Thyroid gland (tissue), 4 donors: ENCODE data around the gene ZP3. TPM values are rescaled to one million over a fixed set of nuclear protein-coding genes. Genes with fewer than 3 reads are reported as not detected.
"Not testable (repeated sequence)": the region's sequence is repeated elsewhere in the genome, so short reads cannot be mapped to it uniquely, and the experiment has no call there.

Source experiments
- DNase-seq, 2 donors: peaks; one replicate each; pipeline ENCODE4 v3.0.0-alpha.2; 2019
- H3K27ac ChIP-seq, 3 donors: fragments of 200-600 bp; sonication (generic); 1 replicate in 2 of 3; 2 replicates in 1 of 3; pipeline ENCODE4 v1.5.1; 2016 to 2019; ENCODE audit warnings: mild to moderate bottlenecking in 1 of 3, moderate library complexity in 1 of 3
- H3K27me3 ChIP-seq: fragments of 200-600 bp; sonication (generic); one replicate; pipeline ENCODE4 v1.5.1; 2019
- H3K36me3 ChIP-seq, 2 donors: fragments of 200-600 bp; sonication (generic); one replicate each; pipeline ENCODE4 v1.5.1; 2016 to 2019
- H3K4me1 ChIP-seq, 2 donors: fragments of 200-600 bp; sonication (generic); one replicate each; pipeline ENCODE4 v1.5.1; 2017 to 2019
- H3K4me3 ChIP-seq, 3 donors: fragments of 200-600 bp; sonication (generic); replicated peaks in 1 of 3; 1 replicate in 2 of 3; 2 replicates in 1 of 3; pipeline ENCODE4 v1.5.1; 2016; ENCODE audit warnings: mild to moderate bottlenecking in 1 of 3
- H3K9me3 ChIP-seq: fragments of 200-600 bp; sonication (generic); one replicate; pipeline ENCODE4 v1.5.1; 2017
- POLR2A ChIP-seq, 2 donors: fragments of 450-650 bp; IDR thresholded peaks; one replicate each; pipeline ENCODE4 v1.6.1; 2017; ENCODE audit warnings: antibody characterized with exemption in 2 of 2, mild to moderate bottlenecking in 2 of 2, moderate library complexity in 1 of 2
- WGBS, 2 donors: methylation state at CpG; one replicate each; pipeline ENCODE4 v1.1.5; 2017; 5-methylcytosine and 5-hydroxymethylcytosine counted together
- intact Hi-C: fragments of 100-400 bp; cut with DNase I; formaldehyde crosslinking; loops from one replicate; pipeline ENCODE4 v1.15.1; 2023
- total RNA-seq, 4 donors: library from RNA; depleted of rRNA; stranded (reverse); fragments of >200 nt; gene quantifications; one replicate each; pipeline ENCODE4 v1.2.3, GENCODE V29; 2016
- TF ChIP-seq, protein P1 (sequence below), 6 experiments: fragments of 200-600 bp in 3 of 6; fragments of 450-650 bp in 3 of 6; sonication (generic) in 3 of 6; IDR thresholded peaks; one replicate each; pipeline ENCODE4 v1.5.1; 2016 to 2019; ENCODE audit warnings: antibody characterized with exemption in 6 of 6, mild to moderate bottlenecking in 2 of 6, inconsistent platforms in 1 of 6, moderate library complexity in 1 of 6

The ZP3 gene
- total RNA-seq, 4 donors from 2014 or later = 0.39 to 1.0 (median 0.94) TPM; not detected in 1

DNA sequence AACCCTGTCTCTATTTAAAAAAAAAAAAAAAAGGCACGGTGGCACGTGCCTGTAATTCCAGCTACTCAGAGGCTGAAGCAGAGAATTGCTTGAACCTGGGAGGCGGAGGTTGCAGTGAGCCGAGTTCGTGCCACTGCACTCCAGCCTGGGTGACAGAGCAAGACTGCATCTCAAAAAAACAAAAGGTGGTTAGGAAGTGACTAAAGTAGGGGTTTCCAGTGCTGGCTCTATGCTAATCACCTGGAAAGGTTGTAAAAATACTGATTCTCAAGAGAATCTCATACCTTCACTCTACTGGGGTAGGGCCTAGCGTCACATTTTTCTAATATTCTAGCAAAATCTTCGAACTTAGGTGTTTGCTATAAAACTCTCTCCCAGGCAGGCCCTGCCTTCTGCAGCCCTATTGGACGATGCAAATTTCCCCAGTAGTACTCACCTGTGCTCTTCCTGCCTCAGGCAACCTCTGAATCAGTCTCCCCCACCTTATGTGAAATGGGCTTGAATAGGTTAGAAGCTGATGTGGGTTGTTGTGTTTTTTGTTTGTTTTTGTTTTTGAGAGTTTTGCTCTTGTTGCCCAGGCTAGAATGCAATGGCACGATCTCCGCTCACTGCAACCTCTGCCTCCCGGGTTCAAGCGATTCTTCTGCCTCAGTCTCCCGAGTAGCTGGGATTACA is 3.5 kb downstream of the ZP3 start:
- intact Hi-C loops = no loop called here
- no peak for DNase-seq
- no peak overlapping the region for H3K27ac ChIP-seq
- no peaks in the 10 kb centered on the region for H3K9me3 ChIP-seq
- H3K27me3 ChIP-seq = no peaks in the 10 kb centered on the region
- WGBS, 2 donors = 80 to 89% methylated on average over 13 of the region's 13 CpGs
- no peaks in the 10 kb centered on the region for H3K36me3 ChIP-seq
- TF ChIP-seq POLR2A (IDR thresholded peaks at IDR 0.05) = no peak
- TF ChIP-seq, protein P1, sequence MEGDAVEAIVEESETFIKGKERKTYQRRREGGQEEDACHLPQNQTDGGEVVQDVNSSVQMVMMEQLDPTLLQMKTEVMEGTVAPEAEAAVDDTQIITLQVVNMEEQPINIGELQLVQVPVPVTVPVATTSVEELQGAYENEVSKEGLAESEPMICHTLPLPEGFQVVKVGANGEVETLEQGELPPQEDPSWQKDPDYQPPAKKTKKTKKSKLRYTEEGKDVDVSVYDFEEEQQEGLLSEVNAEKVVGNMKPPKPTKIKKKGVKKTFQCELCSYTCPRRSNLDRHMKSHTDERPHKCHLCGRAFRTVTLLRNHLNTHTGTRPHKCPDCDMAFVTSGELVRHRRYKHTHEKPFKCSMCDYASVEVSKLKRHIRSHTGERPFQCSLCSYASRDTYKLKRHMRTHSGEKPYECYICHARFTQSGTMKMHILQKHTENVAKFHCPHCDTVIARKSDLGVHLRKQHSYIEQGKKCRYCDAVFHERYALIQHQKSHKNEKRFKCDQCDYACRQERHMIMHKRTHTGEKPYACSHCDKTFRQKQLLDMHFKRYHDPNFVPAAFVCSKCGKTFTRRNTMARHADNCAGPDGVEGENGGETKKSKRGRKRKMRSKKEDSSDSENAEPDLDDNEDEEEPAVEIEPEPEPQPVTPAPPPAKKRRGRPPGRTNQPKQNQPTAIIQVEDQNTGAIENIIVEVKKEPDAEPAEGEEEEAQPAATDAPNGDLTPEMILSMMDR (IDR thresholded peaks at IDR 0.05) = no peak
- H3K4me3 ChIP-seq = no peak overlapping the region
- H3K4me1 ChIP-seq = peaks cover 4 to 8% of the 10 kb centered on the region in 2 donors

DNA sequence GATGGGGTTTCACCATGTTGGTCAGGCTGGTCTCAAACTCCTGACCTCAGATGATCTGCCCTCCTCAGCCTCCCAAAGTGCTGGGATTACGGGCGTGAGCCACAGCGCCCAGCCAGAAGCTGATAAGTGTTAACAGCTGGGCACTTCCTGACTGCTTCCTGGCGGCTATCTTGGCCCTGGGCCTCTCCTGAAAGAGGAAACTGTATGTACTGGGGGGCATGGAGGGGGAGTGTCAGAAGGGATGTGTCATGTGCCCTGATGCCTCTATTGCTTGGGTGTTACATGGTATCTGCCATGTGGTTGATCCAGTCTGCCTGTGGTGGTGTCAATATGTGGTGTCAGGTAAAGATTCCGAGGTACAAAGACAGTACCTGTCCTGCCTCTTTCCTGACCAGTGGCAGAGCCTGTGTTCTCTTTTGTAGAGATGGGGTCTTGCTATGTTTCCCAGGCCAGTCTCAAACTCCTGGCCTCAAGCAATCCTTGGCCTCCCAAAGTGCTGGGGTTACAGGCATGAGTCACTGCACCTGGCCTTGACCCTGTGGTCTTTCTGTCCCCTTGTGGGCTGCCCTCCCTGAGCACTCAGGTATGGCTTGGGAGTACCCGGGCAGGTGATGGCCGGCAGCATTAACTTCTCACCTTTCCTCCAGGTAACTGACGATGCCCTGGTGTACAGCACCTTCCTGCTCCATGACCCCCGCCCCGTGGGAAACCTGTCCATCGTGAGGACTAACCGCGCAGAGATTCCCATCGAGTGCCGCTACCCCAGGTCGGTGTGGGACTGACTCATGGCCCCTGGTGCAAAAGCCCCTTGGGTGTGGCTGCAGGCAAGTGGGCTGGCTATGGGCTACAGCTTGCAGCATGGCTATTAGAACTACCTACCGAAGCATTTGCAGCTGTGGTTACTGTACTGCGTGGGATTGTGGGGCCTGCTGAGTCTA is 4.4 kb downstream of the ZP3 start:
- no peaks in the 10 kb centered on the region for H3K27me3 ChIP-seq
- no peak for DNase-seq
- H3K9me3 ChIP-seq = no peaks in the 10 kb centered on the region
- H3K36me3 ChIP-seq = no peaks in the 10 kb centered on the region
- intact Hi-C loops = no loop called here
- no peak overlapping the region for H3K4me3 ChIP-seq
- TF ChIP-seq POLR2A (IDR thresholded peaks at IDR 0.05) = no peak
- TF ChIP-seq, protein P1 (IDR thresholded peaks at IDR 0.05) = no peak
- no peaks in the 10 kb centered on the region for H3K4me1 ChIP-seq
- no peak overlapping the region for H3K27ac ChIP-seq
- whole genome bisulfite sequencing, 2 donors = 88 to 91% methylated on average over 18 of the region's 18 CpGs

- no peak for DNase-seq
- no peaks in the 10 kb centered on the region for H3K9me3 ChIP-seq
- H3K36me3 ChIP-seq = no peaks in the 10 kb centered on the region
- no peaks in the 10 kb centered on the region for H3K4me1 ChIP-seq
- H3K27ac ChIP-seq = no peak overlapping the region
- intact Hi-C loops = no loop called here
- no peaks in the 10 kb centered on the region for H3K27me3 ChIP-seq
- WGBS, 2 donors = 89 to 92% methylated on average over 9 of the region's 9 CpGs
- no peak for TF ChIP-seq POLR2A (IDR thresholded peaks at IDR 0.05)
- TF ChIP-seq, protein P1 (IDR thresholded peaks at IDR 0.05) = no peak
- H3K4me3 ChIP-seq = no peak overlapping the region
Observed at GRCh38 chr7:76430211-76430610, 5.5 kb downstream of the ZP3 start.

DNA sequence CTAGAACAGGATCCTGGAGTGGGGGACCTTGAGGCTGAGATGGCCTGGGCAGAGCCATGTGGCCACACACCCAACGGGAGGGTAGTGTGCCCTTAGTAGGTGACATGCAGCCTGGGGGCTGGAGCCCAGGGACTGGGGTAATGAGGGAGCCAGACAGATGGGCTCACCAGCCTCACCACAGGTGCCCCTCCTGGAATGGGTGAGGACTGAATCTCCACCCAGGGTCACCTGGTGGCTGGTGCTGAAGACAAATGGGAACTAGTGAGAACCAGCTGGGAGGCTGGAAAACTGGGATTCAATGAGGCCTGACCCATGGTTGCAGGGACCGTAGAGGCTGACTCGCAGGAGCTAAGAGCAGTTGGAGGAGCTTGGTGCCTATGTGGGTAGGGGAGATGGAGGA is 6.1 kb downstream of the ZP3 start:
- Histone ChIP-seq H3K36me3 (no peaks in the 10 kb centered on the region), H3K27ac (no peak overlapping the region), H3K27me3 (no peaks in the 10 kb centered on the region), H3K9me3 (no peaks in the 10 kb centered on the region), H3K4me3 (no peak overlapping the region), H3K4me1 (no peaks in the 10 kb centered on the region)
- intact Hi-C loops = no loop called here
- no peak for DNase-seq
- 93 to 100% methylated on average over 3 of the region's 3 CpGs for WGBS, 2 donors
- TF ChIP-seq, protein P1 (IDR thresholded peaks at IDR 0.05) = no peak
- no peak for TF ChIP-seq POLR2A (IDR thresholded peaks at IDR 0.05)

DNA sequence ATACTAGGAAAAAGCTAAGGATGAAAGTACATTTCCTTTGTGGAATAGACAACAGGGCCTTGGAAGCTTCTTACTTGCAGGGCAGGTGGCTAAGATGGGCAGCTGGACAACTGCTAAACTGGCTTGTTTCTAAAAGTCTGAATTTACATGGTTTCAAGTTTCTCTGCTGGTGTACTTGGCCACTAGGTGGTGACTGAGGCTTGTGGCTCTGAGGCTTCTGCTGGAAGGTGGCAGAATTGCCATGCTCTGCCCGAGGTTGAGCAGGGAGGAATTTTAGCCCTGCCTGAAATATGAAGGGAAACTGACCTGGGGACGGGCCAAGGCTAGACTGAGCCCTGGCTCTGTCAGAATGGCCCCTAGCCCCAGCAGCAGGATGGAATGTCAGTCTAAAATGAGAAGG is 13.1 kb downstream of the ZP3 start:
- H3K9me3 ChIP-seq, H3K4me3 ChIP-seq, H3K36me3 ChIP-seq, H3K27me3 ChIP-seq, H3K27ac ChIP-seq, intact Hi-C loops, H3K4me1 ChIP-seq: not testable (repeated sequence)
- TF ChIP-seq, protein P1 (IDR thresholded peaks at IDR 0.05) = peak; percentile 18 to 70 (median 54)
- 0 to 21% methylated on average over 1 to 2 of the region's 2 CpGs for WGBS, 2 donors
- DNase-seq = peak; percentile 76 to 89

DNA sequence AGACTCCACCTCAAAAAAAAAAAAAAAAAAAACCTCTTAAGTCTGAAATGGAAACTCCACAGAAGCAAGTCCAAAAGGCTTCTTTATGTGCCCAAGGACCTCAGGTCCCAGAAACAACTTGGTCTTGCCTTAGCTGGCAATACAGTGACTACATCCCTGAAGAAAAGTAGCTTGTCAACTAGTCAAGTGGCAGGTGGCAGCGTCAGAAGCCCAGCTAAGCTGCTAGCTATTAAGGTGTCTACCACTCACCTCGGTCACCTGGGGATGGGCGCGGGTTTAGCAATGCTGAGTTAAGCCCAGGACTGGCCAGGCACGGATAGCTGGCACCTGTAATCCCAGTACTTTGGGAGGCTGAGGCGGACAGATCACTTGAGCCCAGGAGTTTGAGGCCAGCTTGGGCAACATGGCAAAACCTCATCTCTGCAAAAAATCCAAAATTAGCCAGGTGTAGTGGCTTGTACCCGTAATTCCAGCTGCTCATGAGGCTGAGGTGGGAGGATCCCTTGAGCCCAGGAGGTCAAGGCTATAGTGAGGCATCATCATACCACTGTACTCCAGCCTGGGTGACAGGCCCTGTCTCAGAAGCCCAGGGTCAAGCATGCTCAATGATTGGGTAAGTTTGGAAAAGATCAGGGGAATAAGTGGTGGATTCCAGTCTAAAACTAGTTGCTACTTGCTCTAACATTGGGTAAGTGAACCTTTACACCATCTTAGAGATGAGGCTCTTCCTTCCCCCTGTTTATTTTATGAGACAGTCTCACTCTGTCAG is 14.6 kb downstream of the ZP3 start:
- H3K9me3 ChIP-seq, H3K27me3 ChIP-seq, H3K36me3 ChIP-seq, H3K4me3 ChIP-seq, H3K27ac ChIP-seq, DNase-seq, H3K4me1 ChIP-seq, intact Hi-C loops: not testable (repeated sequence)
- WGBS, 2 donors = 86 to 89% methylated on average over 4 of the region's 7 CpGs

DNA sequence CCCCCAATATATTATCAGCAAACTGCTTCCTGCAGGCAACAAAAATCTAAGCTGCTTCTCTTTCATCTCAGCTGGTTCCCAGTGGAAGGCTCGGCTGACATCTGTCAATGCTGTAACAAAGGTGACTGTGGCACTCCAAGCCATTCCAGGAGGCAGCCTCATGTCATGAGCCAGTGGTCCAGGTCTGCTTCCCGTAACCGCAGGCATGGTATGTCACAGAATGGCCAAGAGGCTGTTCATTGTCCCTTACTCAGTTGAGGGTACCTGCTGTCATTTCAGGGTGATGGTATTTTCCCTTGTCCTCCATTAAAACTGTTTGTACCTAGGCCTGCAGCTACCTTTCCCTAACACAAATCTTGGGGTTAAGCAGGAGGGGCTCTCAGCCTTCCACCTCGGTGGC is 15.7 kb downstream of the ZP3 start:
- H3K4me3 ChIP-seq, intact Hi-C loops, H3K27ac ChIP-seq, H3K4me1 ChIP-seq, H3K27me3 ChIP-seq, H3K36me3 ChIP-seq, DNase-seq, H3K9me3 ChIP-seq: not testable (repeated sequence)
- WGBS, 2 donors = 97 to 100% methylated on average over 1 to 4 of the region's 4 CpGs
